ENCODE results near the gene STOML3.

- TF ChIP-seq POLR2A (IDR thresholded peaks at IDR 0.05) (no peak), CTCF (IDR thresholded peaks at IDR 0.05) (no peak), EP300 (IDR thresholded peaks at IDR 0.05) (no peak)
Measured at GRCh38 chr13:38998739-38999138, 8.1 kb upstream of the STOML3 start.
